BLaER1 treated with 17β-estradiol and CSF1 and Interleukin-3, amounts not matched to agents 10 nM and 100 nM (cell line): ENCODE measurements around the gene SH3BP4.
A peak's percentile ranks its signal among the peaks of the same experiment; 100 is the strongest.
"Not testable (repeated sequence)": the region's sequence is repeated elsewhere in the genome, so short reads cannot be mapped to it uniquely, and the experiment has no call there.

ENCODE experiments used
- H3K27ac ChIP-seq, 11 experiments: shearing (Covaris generic); formaldehyde crosslinking; 2 replicates each; pipeline ENCODE4 v1.8.1; 2022
- H3K27me3 ChIP-seq, 11 experiments: shearing (Covaris generic); formaldehyde crosslinking; 2 replicates each; pipeline ENCODE4 v1.8.1; 2022
- H3K36me3 ChIP-seq, 11 experiments: shearing (Covaris generic); formaldehyde crosslinking; 2 replicates each; pipeline ENCODE4 v1.8.1; 2022
- H3K4me1 ChIP-seq, 10 experiments: shearing (Covaris generic); formaldehyde crosslinking; 2 replicates each; pipeline ENCODE4 v1.8.1; 2022
- H3K4me2 ChIP-seq, 11 experiments: shearing (Covaris generic); formaldehyde crosslinking; 2 replicates each; pipeline ENCODE4 v1.8.1; 2022
- H3K4me3 ChIP-seq, 10 experiments: shearing (Covaris generic); formaldehyde crosslinking; 2 replicates each; pipeline ENCODE4 v1.8.1; 2022
- H3K9ac ChIP-seq, 11 experiments: shearing (Covaris generic); formaldehyde crosslinking; 2 replicates each; pipeline ENCODE4 v1.8.1; 2022
- H3K9me3 ChIP-seq, 11 experiments: shearing (Covaris generic); formaldehyde crosslinking; replicated peaks in 1 of 11; 2 replicates each; pipeline ENCODE4 v1.8.1; 2022
- H4K20me1 ChIP-seq, 11 experiments: shearing (Covaris generic); formaldehyde crosslinking; 2 replicates each; pipeline ENCODE4 v1.8.1; 2022
- Cebpa-rat ChIP-seq, 11 experiments: shearing (Covaris generic); IDR thresholded peaks; 2 replicates each; pipeline ENCODE4 v1.8.1; 2022

Gene SH3BP4

GRCh38 chr2:235054475-235054874 is 102.7 kb downstream of the SH3BP4 start:
- Histone ChIP-seq H3K27me3 (no peaks in the 10 kb centered on the region), H3K36me3 (no peaks in the 10 kb centered on the region), H3K4me3 (no peak overlapping the region), H3K4me2 (peak overlapping the region in 5 of 11 experiments; percentile 5 to 40 (median 26); a peak in 6 of 22 replicates), H3K9ac (no peak overlapping the region), H4K20me1 (no peaks in the 10 kb centered on the region), H3K27ac (no peak overlapping the region), H3K9me3 (no peaks in the 10 kb centered on the region; a peak in 1 of 22 replicates), H3K4me1 (peaks cover 16 to 32% (median 20%) of the 10 kb centered on the region in 10 experiments)
- no peak for TF ChIP-seq Cebpa-rat (IDR thresholded peaks at IDR 0.05)

- Histone ChIP-seq H3K9ac (no peak overlapping the region), H4K20me1 (no peaks in the 10 kb centered on the region), H3K27me3 (no peaks in the 10 kb centered on the region), H3K4me2 (peak overlapping the region in 5 of 11 experiments; percentile 5 to 40 (median 26); a peak in 6 of 22 replicates), H3K4me1 (peaks cover 16 to 32% (median 18%) of the 10 kb centered on the region in 10 experiments), H3K27ac (no peak overlapping the region), H3K9me3 (no peaks in the 10 kb centered on the region; a peak in 1 of 22 replicates), H3K36me3 (no peaks in the 10 kb centered on the region), H3K4me3 (no peak overlapping the region)
- no peak for TF ChIP-seq Cebpa-rat (IDR thresholded peaks at IDR 0.05)
These were observed 103.1 kb downstream of the SH3BP4 start for GRCh38 chr2:235054919-235055318.

GRCh38 chr2:235055891-235056516 is 104.2 kb downstream of the SH3BP4 start:
- no peak overlapping the region for H3K4me2 ChIP-seq
- H4K20me1 ChIP-seq: no peaks in the 10 kb centered on the region
- no peak for TF ChIP-seq Cebpa-rat (IDR thresholded peaks at IDR 0.05)
- H3K27me3 ChIP-seq: no peaks in the 10 kb centered on the region
- H3K36me3 ChIP-seq: no peaks in the 10 kb centered on the region
- H3K4me3 ChIP-seq: no peak overlapping the region
- H3K4me1 ChIP-seq: peaks cover 9 to 26% (median 11%) of the 10 kb centered on the region in 10 experiments
- H3K9ac ChIP-seq: no peak overlapping the region
- H3K27ac ChIP-seq: no peak overlapping the region
- H3K9me3 ChIP-seq: no peaks in the 10 kb centered on the region; a peak in 1 of 22 replicates

DNA sequence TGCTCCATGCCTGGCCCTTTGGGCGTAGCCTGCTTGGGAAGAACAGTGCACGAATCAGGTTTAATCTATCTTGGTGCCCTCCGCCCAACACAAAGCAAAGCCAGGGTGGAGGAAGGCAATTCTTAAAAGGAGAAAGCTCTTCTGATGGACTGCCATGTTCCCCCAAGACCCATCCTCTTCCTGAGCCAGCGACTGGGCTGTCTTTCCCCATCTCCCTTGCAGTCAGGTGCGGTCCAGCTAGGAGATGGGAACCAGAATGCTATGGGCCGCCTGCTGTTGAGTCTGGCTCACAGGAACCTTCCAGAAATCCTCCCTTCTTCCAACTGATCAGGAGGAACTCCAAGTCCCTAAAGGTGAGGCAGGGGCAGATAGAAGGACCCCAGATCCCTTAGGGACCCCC is 105.0 kb downstream of the SH3BP4 start:
- H4K20me1 ChIP-seq: no peaks in the 10 kb centered on the region
- no peak overlapping the region for H3K4me2 ChIP-seq
- no peak overlapping the region for H3K9ac ChIP-seq
- TF ChIP-seq Cebpa-rat (IDR thresholded peaks at IDR 0.05): no peak
- H3K36me3 ChIP-seq: no peaks in the 10 kb centered on the region
- no peak overlapping the region for H3K4me3 ChIP-seq
- H3K27ac ChIP-seq: no peak overlapping the region
- no peaks in the 10 kb centered on the region for H3K27me3 ChIP-seq
- no peaks in the 10 kb centered on the region; a peak in 1 of 22 replicates for H3K9me3 ChIP-seq
- H3K4me1 ChIP-seq: peaks cover 2 to 18% (median 3%) of the 10 kb centered on the region in 10 experiments

DNA sequence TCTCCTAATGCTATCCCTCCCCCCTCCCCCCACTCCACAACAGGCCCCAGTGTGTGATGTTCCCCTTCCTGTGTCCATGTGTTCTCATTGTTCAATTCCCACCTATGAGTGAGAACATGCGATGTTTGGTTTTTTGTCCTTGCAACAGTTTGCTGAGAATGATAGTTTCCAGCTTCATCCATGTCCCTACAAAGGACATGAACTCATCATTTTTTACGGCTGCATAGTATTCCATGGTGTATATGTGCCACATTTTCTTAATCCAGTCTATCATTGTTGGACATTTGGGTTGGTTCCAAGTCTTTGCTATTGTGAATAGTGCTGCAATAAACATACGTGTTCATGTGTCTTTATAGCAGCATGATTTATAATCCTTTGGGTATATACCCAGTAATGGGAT is 105.8 kb downstream of the SH3BP4 start:
- not testable (repeated sequence) for H3K27me3 ChIP-seq, H4K20me1 ChIP-seq, H3K4me2 ChIP-seq

DNA sequence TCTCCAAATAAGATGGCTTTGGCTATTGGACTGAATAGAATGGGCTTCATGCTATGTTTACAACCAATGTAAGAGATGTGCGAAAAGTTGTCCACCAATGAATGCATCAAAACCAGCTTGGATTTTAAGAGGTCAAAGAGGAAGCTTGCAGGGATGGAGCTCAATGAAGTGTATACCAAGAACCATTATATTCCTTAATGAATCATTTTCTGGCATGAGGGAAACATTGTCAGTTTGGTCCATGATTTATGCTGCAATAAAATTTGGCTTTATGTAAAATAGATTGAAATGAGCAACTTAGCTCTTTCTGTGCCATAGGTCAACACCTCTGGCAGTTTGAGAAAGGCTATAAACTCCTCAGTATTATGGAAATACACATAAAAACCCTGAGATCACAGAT is 107.3 kb downstream of the SH3BP4 start:
- H3K9ac ChIP-seq: no peak overlapping the region
- no peaks in the 10 kb centered on the region for H3K36me3 ChIP-seq
- no peak overlapping the region for H3K27ac ChIP-seq
- no peaks in the 10 kb centered on the region; a peak in 1 of 22 replicates for H3K9me3 ChIP-seq
- H3K27me3 ChIP-seq: no peaks in the 10 kb centered on the region
- H4K20me1 ChIP-seq: no peaks in the 10 kb centered on the region
- peaks cover 0 to 16% (median 0%) of the 10 kb centered on the region in 10 experiments; a peak in 6 of 20 replicates for H3K4me1 ChIP-seq
- H3K4me3 ChIP-seq: no peak overlapping the region
- H3K4me2 ChIP-seq: no peak overlapping the region
- no peak for TF ChIP-seq Cebpa-rat (IDR thresholded peaks at IDR 0.05)

More for the DNA sequence above, 105.8 kb downstream of the SH3BP4 start:
- H3K36me3 ChIP-seq, H3K9me3 ChIP-seq, H3K9ac ChIP-seq, H3K4me3 ChIP-seq, H3K27ac ChIP-seq: not testable (repeated sequence)
- peaks cover 0 to 18% (median 0%) of the 10 kb centered on the region in 10 experiments; a peak in 6 of 20 replicates for H3K4me1 ChIP-seq

GRCh38 chr2:235061656-235062055 is 109.8 kb downstream of the SH3BP4 start:
- no peak overlapping the region for H3K4me2 ChIP-seq
- no peak for TF ChIP-seq Cebpa-rat (IDR thresholded peaks at IDR 0.05)
- no peaks in the 10 kb centered on the region for H3K27me3 ChIP-seq
- no peaks in the 10 kb centered on the region; a peak in 1 of 22 replicates for H3K9me3 ChIP-seq
- no peak overlapping the region for H3K27ac ChIP-seq
- no peak overlapping the region for H3K4me3 ChIP-seq
- H3K36me3 ChIP-seq: no peaks in the 10 kb centered on the region
- H4K20me1 ChIP-seq: no peaks in the 10 kb centered on the region
- H3K4me1 ChIP-seq: no peaks in the 10 kb centered on the region
- no peak overlapping the region for H3K9ac ChIP-seq

DNA sequence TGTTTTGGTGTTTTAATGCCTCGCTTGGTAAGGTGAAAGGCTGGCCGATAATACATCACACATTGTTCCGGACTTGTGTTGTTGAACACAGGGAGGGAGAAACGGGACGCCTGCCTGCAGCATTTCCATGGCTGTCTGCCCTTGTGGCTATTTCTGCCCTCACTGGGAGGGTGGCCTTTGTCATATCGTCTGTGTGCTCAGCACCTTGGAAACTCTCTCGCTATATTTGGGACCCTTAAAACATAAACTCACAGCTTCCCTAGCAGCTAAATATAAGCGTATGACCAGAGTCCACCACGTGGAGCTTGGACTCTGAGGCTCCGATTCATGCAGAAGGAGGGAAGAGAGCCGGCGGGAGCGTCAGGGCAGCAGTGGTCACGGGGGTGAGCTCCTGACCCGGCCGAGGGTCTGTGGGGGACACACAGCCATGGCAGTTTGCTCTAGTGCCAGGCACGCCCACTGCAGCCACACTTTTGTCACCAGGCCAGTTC is 111.7 kb downstream of the SH3BP4 start:
- TF ChIP-seq Cebpa-rat (IDR thresholded peaks at IDR 0.05): no peak
- H3K9me3 ChIP-seq: no peaks in the 10 kb centered on the region; a peak in 1 of 22 replicates
- H3K27ac ChIP-seq: no peak overlapping the region
- no peaks in the 10 kb centered on the region for H3K36me3 ChIP-seq
- no peak overlapping the region for H3K4me3 ChIP-seq
- no peaks in the 10 kb centered on the region for H3K27me3 ChIP-seq
- no peaks in the 10 kb centered on the region for H4K20me1 ChIP-seq
- H3K4me2 ChIP-seq: no peak overlapping the region
- no peak overlapping the region for H3K9ac ChIP-seq
- no peaks in the 10 kb centered on the region for H3K4me1 ChIP-seq

DNA sequence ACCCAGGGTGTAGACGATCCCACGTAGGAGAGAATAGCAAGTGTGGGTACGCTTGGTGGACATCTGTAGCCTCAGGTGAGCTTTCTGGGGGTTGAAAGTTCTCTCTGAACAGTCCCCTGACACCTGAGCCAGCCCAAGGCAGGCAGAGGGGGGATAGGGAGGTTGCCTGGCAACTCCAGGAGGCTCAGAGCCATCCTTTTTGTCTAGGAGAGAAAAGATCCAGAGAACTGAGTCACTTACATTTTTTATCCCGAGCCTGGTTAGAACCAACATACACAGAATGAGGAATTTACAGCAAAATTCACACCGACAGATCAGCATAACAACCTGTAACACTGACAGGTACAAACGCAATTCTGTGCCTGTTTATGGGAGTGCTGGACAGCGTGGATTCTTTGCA is 113.2 kb downstream of the SH3BP4 start:
- Histone ChIP-seq H3K27ac (no peak overlapping the region), H3K36me3 (no peaks in the 10 kb centered on the region), H3K27me3 (no peaks in the 10 kb centered on the region), H3K4me1 (no peaks in the 10 kb centered on the region), H3K9me3 (peaks cover 0 to 10% (median 0%) of the 10 kb centered on the region in 11 experiments; a peak in 2 of 22 replicates), H3K9ac (no peak overlapping the region), H4K20me1 (no peaks in the 10 kb centered on the region), H3K4me3 (no peak overlapping the region), H3K4me2 (no peak overlapping the region)
- no peak for TF ChIP-seq Cebpa-rat (IDR thresholded peaks at IDR 0.05)

DNA sequence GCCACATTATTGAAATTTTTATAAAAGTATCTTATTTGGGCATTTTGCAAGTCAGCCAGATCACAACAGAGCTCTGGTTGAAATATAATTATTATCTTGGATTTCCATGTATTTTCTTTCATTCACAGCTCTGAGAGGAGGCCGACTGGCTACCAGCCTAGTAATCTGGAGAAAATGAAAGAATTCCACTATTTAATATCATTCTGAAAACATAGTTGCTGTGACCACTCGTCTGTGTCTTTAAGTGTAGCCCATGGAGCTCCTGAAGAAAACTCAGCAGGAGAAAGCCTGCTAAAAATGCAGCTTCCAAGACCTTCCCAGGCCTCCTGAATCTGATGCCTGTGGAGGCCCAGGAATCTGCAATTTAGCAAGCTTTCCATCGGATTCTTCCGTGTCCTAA is 114.7 kb downstream of the SH3BP4 start:
- H3K9ac ChIP-seq: no peak overlapping the region
- no peak overlapping the region for H3K4me2 ChIP-seq
- no peak overlapping the region for H3K27ac ChIP-seq
- no peaks in the 10 kb centered on the region for H3K27me3 ChIP-seq
- peaks cover 0 to 10% (median 0%) of the 10 kb centered on the region in 11 experiments; a peak in 2 of 22 replicates for H3K9me3 ChIP-seq
- no peaks in the 10 kb centered on the region for H4K20me1 ChIP-seq
- TF ChIP-seq Cebpa-rat (IDR thresholded peaks at IDR 0.05): no peak
- H3K4me3 ChIP-seq: no peak overlapping the region
- no peaks in the 10 kb centered on the region for H3K36me3 ChIP-seq
- H3K4me1 ChIP-seq: no peaks in the 10 kb centered on the region
